ENCODE results near the gene RAB44. TPM values are rescaled to one million over a fixed set of nuclear protein-coding genes. Genes with fewer than 3 reads are reported as not detected.

The RAB44 gene
- total RNA-seq, 1 donor from 2014 or later = 0.20 TPM

- no peaks in the 10 kb centered on the region for H3K9me3 Mint-ChIP-seq
- peaks cover 51% of the 10 kb centered on the region for H3K4me1 Mint-ChIP-seq
- DNase-seq (no peak), ATAC-seq (ENCODE audit: low read depth) (peak; percentile 14)
- no peaks in the 10 kb centered on the region for H3K27me3 Mint-ChIP-seq
- intact Hi-C loops (cut with micrococcal nuclease) = loop anchor here (1.0 kb wide), 5 partner anchors 16 to 444 kb away; partner anchors contain the start of gene C6orf89
- H3K4me3 Mint-ChIP-seq = peak overlapping the region; percentile 15
- POLR2A ChIA-PET = interaction anchor here (0.5 to 1.7 kb wide), 6 partner anchors 14 to 403 kb away, joined by 4 to 21 read pairs (median 8); partner anchors contain the start of genes PIM1 and PPIL1
- no peak overlapping the region for H3K27ac Mint-ChIP-seq
- H3K36me3 Mint-ChIP-seq (ENCODE audit: low read depth) = no peaks in the 10 kb centered on the region
- TF ChIP-seq, protein P1, sequence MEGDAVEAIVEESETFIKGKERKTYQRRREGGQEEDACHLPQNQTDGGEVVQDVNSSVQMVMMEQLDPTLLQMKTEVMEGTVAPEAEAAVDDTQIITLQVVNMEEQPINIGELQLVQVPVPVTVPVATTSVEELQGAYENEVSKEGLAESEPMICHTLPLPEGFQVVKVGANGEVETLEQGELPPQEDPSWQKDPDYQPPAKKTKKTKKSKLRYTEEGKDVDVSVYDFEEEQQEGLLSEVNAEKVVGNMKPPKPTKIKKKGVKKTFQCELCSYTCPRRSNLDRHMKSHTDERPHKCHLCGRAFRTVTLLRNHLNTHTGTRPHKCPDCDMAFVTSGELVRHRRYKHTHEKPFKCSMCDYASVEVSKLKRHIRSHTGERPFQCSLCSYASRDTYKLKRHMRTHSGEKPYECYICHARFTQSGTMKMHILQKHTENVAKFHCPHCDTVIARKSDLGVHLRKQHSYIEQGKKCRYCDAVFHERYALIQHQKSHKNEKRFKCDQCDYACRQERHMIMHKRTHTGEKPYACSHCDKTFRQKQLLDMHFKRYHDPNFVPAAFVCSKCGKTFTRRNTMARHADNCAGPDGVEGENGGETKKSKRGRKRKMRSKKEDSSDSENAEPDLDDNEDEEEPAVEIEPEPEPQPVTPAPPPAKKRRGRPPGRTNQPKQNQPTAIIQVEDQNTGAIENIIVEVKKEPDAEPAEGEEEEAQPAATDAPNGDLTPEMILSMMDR (IDR thresholded peaks at IDR 0.05) = no peak
- CTCF ChIA-PET = interaction anchor here (0.9 to 7.7 kb wide), 16 partner anchors 11 to 446 kb away, joined by 3 to 98 read pairs (median 6); partner anchors contain the start of genes C6orf89, MTCH1 and PPIL1
Observed at GRCh38 chr6:36766399-36766945, 68.8 kb downstream of the RAB44 start.

GRCh38 chr6:36769183-36769675 is 71.6 kb downstream of the RAB44 start:
- intact Hi-C loops (cut with micrococcal nuclease) = no loop called here
- no peaks in the 10 kb centered on the region for H3K27me3 Mint-ChIP-seq

DNA sequence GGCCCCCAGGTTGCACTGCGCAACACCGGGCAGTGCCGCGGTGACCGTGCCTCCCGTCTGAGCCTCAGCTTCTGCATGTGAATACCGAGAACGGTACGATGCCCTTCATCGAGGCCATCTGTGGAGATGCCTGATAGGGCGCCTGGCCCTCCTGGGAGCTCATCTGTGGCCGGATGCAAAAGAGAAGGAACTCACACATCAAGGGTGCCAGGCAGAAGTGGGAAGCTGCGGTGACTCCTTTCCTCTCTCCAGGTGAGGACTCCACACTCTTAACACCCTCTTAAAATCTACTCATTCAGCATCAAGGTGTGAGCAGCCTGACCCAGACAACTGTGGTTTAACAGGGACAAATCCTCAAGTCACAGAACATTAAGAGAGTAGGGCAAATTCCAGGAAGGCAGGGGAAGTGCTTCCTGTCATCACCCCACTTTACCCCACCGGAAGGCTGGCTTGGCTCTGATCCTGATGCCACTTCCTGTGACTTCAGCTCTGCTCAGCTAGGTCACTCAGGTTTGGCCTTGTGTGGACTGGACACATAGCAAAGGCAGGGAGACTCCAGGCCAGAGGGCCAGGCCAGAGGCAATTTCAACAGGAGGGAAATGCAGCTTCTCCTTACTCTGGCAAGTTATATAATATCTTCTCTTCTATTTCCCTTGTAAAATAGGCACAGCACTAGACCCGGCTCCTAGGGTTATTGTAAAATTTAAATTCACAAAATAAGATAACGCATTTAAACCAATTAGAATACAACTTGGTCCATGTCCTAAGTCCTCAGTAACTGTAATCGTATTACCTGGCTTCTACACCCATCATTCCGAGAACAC is 72.3 kb downstream of the RAB44 start:
- no peak for DNase-seq
- H3K36me3 Mint-ChIP-seq (ENCODE audit: low read depth) = no peaks in the 10 kb centered on the region
- ChIA-PET POLR2A (interaction anchor here (0.6 to 2.6 kb wide), 3 partner anchors 10 to 432 kb away, joined by 3 to 15 read pairs (median 10); no protein-coding TSS in a partner anchor), CTCF (interaction anchor here (0.9 to 7.7 kb wide), 8 partner anchors 11 to 440 kb away, joined by 3 to 98 read pairs (median 4); no protein-coding TSS in a partner anchor)
- intact Hi-C loops (cut with micrococcal nuclease) = no loop called here
- no peak for ATAC-seq (ENCODE audit: low read depth)
- H3K27ac Mint-ChIP-seq = peak overlapping the region; percentile 2
- H3K9me3 Mint-ChIP-seq = no peaks in the 10 kb centered on the region
- H3K27me3 Mint-ChIP-seq = no peaks in the 10 kb centered on the region
- TF ChIP-seq, protein P1 (IDR thresholded peaks at IDR 0.05) = no peak
- H3K4me1 Mint-ChIP-seq = peaks cover 50% of the 10 kb centered on the region
- H3K4me3 Mint-ChIP-seq = peak overlapping the region; percentile 2

More at GRCh38 chr6:36769183-36769675, 71.6 kb downstream of the RAB44 start:
- H3K4me1 Mint-ChIP-seq = peaks cover 51% of the 10 kb centered on the region
- POLR2A ChIA-PET = interaction anchor here (0.6 to 2.6 kb wide), 2 partner anchors 10 to 433 kb away, joined by 3 to 10 read pairs; no protein-coding TSS in a partner anchor
- TF ChIP-seq, protein P1 (IDR thresholded peaks at IDR 0.05) = no peak
- H3K27ac Mint-ChIP-seq = no peak overlapping the region
- ATAC-seq (ENCODE audit: low read depth) = no peak
- no peak overlapping the region for H3K4me3 Mint-ChIP-seq
- no peaks in the 10 kb centered on the region for H3K36me3 Mint-ChIP-seq (ENCODE audit: low read depth)
- DNase-seq = no peak
- CTCF ChIA-PET = interaction anchor here (0.9 to 7.7 kb wide), 7 partner anchors 10 to 441 kb away, joined by 3 to 98 read pairs (median 6); no protein-coding TSS in a partner anchor
- H3K9me3 Mint-ChIP-seq = no peaks in the 10 kb centered on the region

DNA sequence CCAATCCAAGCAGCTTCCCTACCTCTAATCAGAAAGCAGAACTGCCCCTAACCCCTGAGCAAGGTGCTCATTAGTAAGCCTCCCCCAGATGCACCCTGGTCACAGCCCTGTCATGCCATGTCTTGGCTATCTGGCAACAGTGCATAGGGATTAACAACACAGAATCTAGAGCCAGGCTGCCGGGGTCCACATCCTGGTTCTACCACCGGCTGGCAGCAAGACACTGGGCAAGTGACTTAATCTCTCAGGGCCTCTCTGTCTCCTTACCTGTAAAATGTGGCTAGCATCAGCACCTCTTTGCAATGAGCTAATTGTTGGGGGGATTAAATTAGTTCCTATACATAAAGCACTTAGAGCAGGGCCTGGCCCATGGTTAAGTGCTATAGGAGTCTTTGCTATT is 73.5 kb downstream of the RAB44 start:
- POLR2A ChIA-PET = interaction anchor here (2.6 kb wide), 1 partner anchor 8 kb away, joined by 10 read pairs; no protein-coding TSS in a partner anchor
- Mint-ChIP-seq H3K9me3 (no peaks in the 10 kb centered on the region), H3K4me1 (peaks cover 39% of the 10 kb centered on the region), H3K36me3 (ENCODE audit: low read depth) (no peaks in the 10 kb centered on the region), H3K4me3 (no peak overlapping the region), H3K27ac (peak overlapping the region; percentile 5), H3K27me3 (peaks cover 3% of the 10 kb centered on the region)
- intact Hi-C loops (cut with micrococcal nuclease) = no loop called here
- no peak for DNase-seq
- TF ChIP-seq, protein P1 (IDR thresholded peaks at IDR 0.05) = no peak
- ATAC-seq (ENCODE audit: low read depth) = no peak
- CTCF ChIA-PET = no interaction called here

All from activated B cell treated with CpG ODN at 0.5 μM for 24 hours (primary cell).